Endothelial cell (in vitro differentiated cells): Measurements from ENCODE around the gene C8A. TPM values are rescaled to one million over a fixed set of nuclear protein-coding genes. Genes with fewer than 3 reads are reported as not detected.

Experiments used
- DNase-seq: peaks from one replicate; pipeline ENCODE4 v3.0.0; 2021; ENCODE audit warnings: low spot score
- H3K27ac Mint-ChIP-seq: one replicate; pipeline ENCODE4 v1.8.0; 2021; ENCODE audit warnings: mixed read lengths, inconsistent platforms; ENCODE audit not compliant: unreplicated experiment
- H3K27me3 Mint-ChIP-seq: one replicate; pipeline ENCODE4 v1.8.0; 2021; ENCODE audit warnings: mild to moderate bottlenecking, moderate library complexity, mixed read lengths, inconsistent platforms; ENCODE audit not compliant: unreplicated experiment
- H3K36me3 Mint-ChIP-seq: one replicate; pipeline ENCODE4 v1.8.0; 2021; ENCODE audit warnings: mild to moderate bottlenecking, low read depth, mixed read lengths, inconsistent platforms; ENCODE audit not compliant: unreplicated experiment
- H3K4me1 Mint-ChIP-seq: one replicate; pipeline ENCODE4 v1.8.0; 2021; ENCODE audit warnings: mild to moderate bottlenecking, mixed read lengths, inconsistent platforms; ENCODE audit not compliant: unreplicated experiment
- H3K4me3 Mint-ChIP-seq: one replicate; pipeline ENCODE4 v1.8.0; 2021; ENCODE audit warnings: mild to moderate bottlenecking, mixed read lengths, inconsistent platforms; ENCODE audit not compliant: unreplicated experiment
- H3K9me3 Mint-ChIP-seq: one replicate; pipeline ENCODE4 v1.8.0; 2021; ENCODE audit warnings: mixed read lengths, inconsistent platforms; ENCODE audit not compliant: unreplicated experiment
- CTCF ChIP-seq: fragments of 200-600 bp; sonication (generic); IDR thresholded peaks from one replicate; pipeline ENCODE4 v1.5.0; 2021; ENCODE audit warnings: antibody characterized with exemption; ENCODE audit not compliant: unreplicated experiment
- total RNA-seq: library from RNA; stranded (reverse); fragmentation: NEBNext Ultra II Directional; extraction: Animal tissue kit (Norgen Biotek cat#: 25700); gene quantifications from one replicate; pipeline ENCODE4 v1.2.1, GENCODE V29; 2021; ENCODE audit not compliant: unreplicated experiment

C8A gene
- total RNA-seq, 1 donor from 2014 or later = not detected

DNA sequence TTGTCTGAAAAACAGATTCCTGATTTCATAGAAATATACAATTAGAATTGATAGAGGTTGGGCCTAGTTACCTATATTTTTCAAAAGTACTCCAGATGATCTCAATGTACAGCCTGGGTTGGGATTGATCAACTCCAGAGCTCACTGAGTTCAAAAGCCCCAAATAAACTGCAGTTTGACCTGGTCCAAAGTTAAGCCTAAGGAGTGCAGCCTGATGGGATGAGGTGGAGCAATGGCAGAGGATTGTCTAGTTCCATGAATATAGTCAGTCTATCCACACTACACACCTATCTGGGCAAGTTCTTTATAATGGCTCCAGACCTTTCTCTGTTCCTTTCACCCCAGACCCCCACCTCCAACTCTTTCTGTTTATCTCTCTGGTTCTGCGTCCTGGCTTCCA lies 49.2 kb downstream of the C8A start:
- no peak for TF ChIP-seq CTCF
- no peak for DNase-seq
- no peaks in the 10 kb centered on the region for H3K36me3 Mint-ChIP-seq
- H3K27me3 Mint-ChIP-seq = peaks cover 1% of the 10 kb centered on the region
- H3K9me3 Mint-ChIP-seq = no peaks in the 10 kb centered on the region
- no peak overlapping the region for H3K27ac Mint-ChIP-seq
- H3K4me1 Mint-ChIP-seq = no peaks in the 10 kb centered on the region
- no peak overlapping the region for H3K4me3 Mint-ChIP-seq

DNA sequence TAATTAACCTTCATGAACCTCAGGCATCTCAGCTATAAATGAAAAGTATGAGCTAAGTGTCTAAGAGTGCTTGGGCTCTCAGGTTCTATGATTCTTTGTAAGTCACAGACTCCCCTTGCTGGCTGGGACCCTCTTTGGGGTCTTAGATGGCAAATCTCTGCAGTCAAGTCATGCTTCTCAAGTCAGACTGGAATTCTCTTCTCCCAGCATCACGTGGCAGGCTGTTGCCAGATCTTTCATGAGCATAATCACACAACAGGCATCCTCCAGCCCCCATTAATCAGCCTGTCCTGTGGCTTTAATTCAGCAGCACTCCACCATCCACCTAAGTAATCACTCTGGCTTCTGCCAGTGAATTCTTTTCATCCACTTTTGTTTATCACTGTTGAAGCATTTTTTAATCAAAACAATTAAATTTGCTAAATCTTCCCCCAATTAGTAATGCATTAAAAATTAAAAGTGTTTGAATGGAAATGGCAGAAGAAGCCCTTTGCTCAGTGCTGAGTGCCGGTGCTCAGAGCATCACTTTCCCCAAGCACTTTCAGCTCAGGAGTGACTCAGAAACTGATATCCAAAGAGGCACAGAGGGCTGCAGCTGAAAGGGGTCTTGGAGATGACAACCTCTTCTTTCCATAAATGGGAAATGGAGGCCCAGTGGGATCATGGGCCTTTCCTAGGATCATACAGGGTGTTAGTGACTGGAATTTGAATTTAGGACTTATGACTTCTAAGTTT lies 50.2 kb downstream of the C8A start:
- Mint-ChIP-seq H3K27ac (no peak overlapping the region), H3K27me3 (peaks cover 1% of the 10 kb centered on the region), H3K36me3 (no peaks in the 10 kb centered on the region), H3K4me3 (no peak overlapping the region), H3K9me3 (no peaks in the 10 kb centered on the region), H3K4me1 (no peaks in the 10 kb centered on the region)
- no peak for DNase-seq
- TF ChIP-seq CTCF = no peak

- H3K4me3 Mint-ChIP-seq = no peak overlapping the region
- no peaks in the 10 kb centered on the region for H3K36me3 Mint-ChIP-seq
- no peaks in the 10 kb centered on the region for H3K4me1 Mint-ChIP-seq
- H3K27ac Mint-ChIP-seq = no peak overlapping the region
- no peak for DNase-seq
- H3K9me3 Mint-ChIP-seq = no peaks in the 10 kb centered on the region
- TF ChIP-seq CTCF = no peak
- peaks cover 1% of the 10 kb centered on the region for H3K27me3 Mint-ChIP-seq
Measured at GRCh38 chr1:56905667-56906066, 51.1 kb downstream of the C8A start.

GRCh38 chr1:56908619-56909221 lies 54.1 kb downstream of the C8A start:
- H3K9me3 Mint-ChIP-seq = no peaks in the 10 kb centered on the region
- TF ChIP-seq CTCF = no peak
- H3K4me3 Mint-ChIP-seq = no peak overlapping the region
- no peak overlapping the region for H3K27ac Mint-ChIP-seq
- no peak for DNase-seq
- no peaks in the 10 kb centered on the region for H3K4me1 Mint-ChIP-seq
- no peaks in the 10 kb centered on the region for H3K36me3 Mint-ChIP-seq
- peaks cover 1% of the 10 kb centered on the region for H3K27me3 Mint-ChIP-seq

GRCh38 chr1:56910441-56910985 lies 55.9 kb downstream of the C8A start:
- Mint-ChIP-seq H3K27ac (no peak overlapping the region), H3K4me1 (no peaks in the 10 kb centered on the region), H3K36me3 (no peaks in the 10 kb centered on the region), H3K4me3 (no peak overlapping the region), H3K27me3 (peaks cover 4% of the 10 kb centered on the region), H3K9me3 (no peaks in the 10 kb centered on the region)
- no peak for DNase-seq
- TF ChIP-seq CTCF = no peak
